Right lobe of liver (tissue), 4 donors: ENCODE data around the gene FOXD1.

Experiments used
- CTCF ChIP-seq, 4 donors: fragments of 200-600 bp in 3 of 4; fragments of 450-650 bp in 1 of 4; IDR thresholded peaks; one replicate each; pipeline versions ENCODE4 v1.5.1 to v1.8.0; 2016 to 2022; ENCODE audit warnings: antibody characterized with exemption in 4 of 4, mild to moderate bottlenecking in 2 of 4
- POLR2A ChIP-seq: fragments of 450-650 bp; IDR thresholded peaks from one replicate; pipeline ENCODE4 v1.6.1; 2017; ENCODE audit warnings: antibody characterized with exemption, mild to moderate bottlenecking
- donor health status: DM: no; HTN: no; CAD: no.
- donor health status: DM: no; HTN: no; CAD: no.
- donor health status: DM: no; HTN: yes; CAD: no.

- no peak for TF ChIP-seq POLR2A
- TF ChIP-seq CTCF (IDR thresholded peaks at IDR 0.05), result no peak
Observed at GRCh38 chr5:73435759-73436534, 12.6 kb downstream of the FOXD1 start.
